B cell (primary cell): ENCODE measurements around the gene SDHAF4. TPM values are rescaled to one million over a fixed set of nuclear protein-coding genes. Genes with fewer than 3 reads are reported as not detected.

Source experiments
- ATAC-seq: fragments of 200-7000 bp; cut with Tn5 transposase; one replicate; pipeline ENCODE4 v1.10.0; 2021; ENCODE audit warnings: low read depth, mild to moderate bottlenecking, moderate number of reproducible peaks, moderate library complexity
- CTCF ChIA-PET: fragments of 350-600 bp; sonication (Branson Sonifier 250); formaldehyde crosslinking; loops from one replicate; lab custom pipeline; 2021; ENCODE audit warnings: antibody characterized with exemption, inconsistent platforms; lab: Charles Lee
- POLR2A ChIA-PET: fragments of 350-600 bp; sonication (Branson Sonifier 250); formaldehyde crosslinking; loops from one replicate; lab custom pipeline; 2021; ENCODE audit warnings: antibody characterized with exemption; lab: Charles Lee
- DNase-seq: peaks from one replicate; pipeline ENCODE4 v3.0.0; 2013
- H2AFZ ChIP-seq: 2 replicates; pipeline ENCODE4 v1.6.1; 2012; ENCODE audit warnings: mild to moderate bottlenecking, low read depth, low read length; ENCODE audit not compliant: insufficient read depth, poor library complexity, severe bottlenecking
- H3K27ac ChIP-seq, 2 donors: 1 replicate in 1 of 2; 2 replicates in 1 of 2; pipeline ENCODE4 v1.5.1; 2012 to 2013; ENCODE audit warnings: low read length in 2 of 2, mild to moderate bottlenecking in 2 of 2, moderate library complexity in 1 of 2
- H3K27me3 ChIP-seq, 4 experiments: fragments of 200-600 bp in 1 of 4; sonication (generic) in 1 of 4; replicated peaks in 1 of 4; 1 replicate in 2 of 4; 2 replicates in 2 of 4; pipeline versions ENCODE4 v1.6.1 to v1.7.0; 2013 to 2016; ENCODE audit warnings: low read length in 3 of 4, mild to moderate bottlenecking in 2 of 4, mixed read lengths in 1 of 4, moderate library complexity in 1 of 4; ENCODE audit not compliant: insufficient read depth in 4 of 4, control insufficient read depth in 3 of 4; ENCODE audit errors: control extremely low read depth in 1 of 4
- H3K36me3 ChIP-seq, 2 experiments: replicated peaks in 1 of 2; 1 replicate in 1 of 2; 2 replicates in 1 of 2; pipeline versions ENCODE4 v1.6.1 to v1.7.1; 2013; ENCODE audit warnings: low read length in 1 of 2; ENCODE audit not compliant: insufficient read depth in 2 of 2, control insufficient read depth in 1 of 2; ENCODE audit errors: control extremely low read depth in 1 of 2, extremely low read depth in 1 of 2
- H3K4me1 ChIP-seq, 2 donors: fragments of 200-600 bp in 1 of 2; sonication (generic) in 1 of 2; 1 replicate in 1 of 2; 2 replicates in 1 of 2; pipeline versions ENCODE4 v1.5.1 to v1.6.1; 2013 to 2017; ENCODE audit warnings: low read length in 2 of 2; ENCODE audit not compliant: control insufficient read depth in 2 of 2, insufficient read depth in 2 of 2
- H3K4me2 ChIP-seq: replicated peaks from 2 replicates; pipeline ENCODE3; 2012; ENCODE audit warnings: mild to moderate bottlenecking, low read depth, low read length; ENCODE audit not compliant: poor library complexity, severe bottlenecking
- H3K4me3 ChIP-seq, 5 experiments: fragments of 200-600 bp in 1 of 5; sonication (generic) in 1 of 5; 1 replicate in 3 of 5; 2 replicates in 2 of 5; pipeline versions ENCODE4 v1.5.1 to v1.7.0; 2011 to 2016; ENCODE audit warnings: low read length in 4 of 5, mild to moderate bottlenecking in 4 of 5, low read depth in 2 of 5, control low read depth in 1 of 5, moderate library complexity in 1 of 5; ENCODE audit not compliant: insufficient read depth in 1 of 5; ENCODE audit errors: control extremely low read depth in 1 of 5, extremely low read depth in 1 of 5
- H3K79me2 ChIP-seq: fragments of 200-600 bp; sonication (generic); one replicate; pipeline ENCODE4 v1.6.0; 2016; ENCODE audit warnings: low read length; ENCODE audit not compliant: control insufficient read depth, insufficient read depth
- H3K9ac ChIP-seq: fragments of 200-600 bp; sonication (generic); 2 replicates; pipeline ENCODE4 v1.6.1; 2017; ENCODE audit warnings: mild to moderate bottlenecking, low read length, moderate library complexity
- H3K9me3 ChIP-seq, 3 donors: one replicate each; pipeline versions ENCODE4 v1.6.1 to v1.7.1; 2013; ENCODE audit warnings: low read length in 2 of 3; ENCODE audit not compliant: control insufficient read depth in 2 of 3, insufficient read depth in 1 of 3; ENCODE audit errors: control extremely low read depth in 1 of 3
- H4K20me1 ChIP-seq: 2 replicates; pipeline ENCODE4 v1.6.0; 2012; ENCODE audit warnings: mild to moderate bottlenecking, low read length; ENCODE audit not compliant: insufficient read depth, control insufficient read depth, poor library complexity, severe bottlenecking
- H3K27ac Mint-ChIP-seq: one replicate; pipeline ENCODE4 v1.8.0; 2021; ENCODE audit warnings: mixed read lengths
- H3K27me3 Mint-ChIP-seq: one replicate; pipeline ENCODE4 v1.8.0; 2021; ENCODE audit warnings: mixed read lengths
- H3K4me1 Mint-ChIP-seq: one replicate; pipeline ENCODE4 v1.8.0; 2021; ENCODE audit warnings: mixed read lengths
- H3K4me3 Mint-ChIP-seq: one replicate; pipeline ENCODE4 v1.8.0; 2021; ENCODE audit warnings: mixed read lengths
- H3K9me3 Mint-ChIP-seq: one replicate; pipeline ENCODE4 v1.8.0; 2022; ENCODE audit warnings: mixed read lengths; ENCODE audit not compliant: insufficient read depth
- EZH2 ChIP-seq: IDR thresholded peaks from 2 replicates; pipeline ENCODE4 v1.6.1; 2012; ENCODE audit warnings: borderline replicate concordance, low read depth, mild to moderate bottlenecking, moderate library complexity, low read length; ENCODE audit not compliant: insufficient read depth, poor library complexity, severe bottlenecking
- WGBS: methylation state at CpG from one replicate; pipeline ENCODE4 v1.1.5; 2013; ENCODE audit warnings: missing lambda C conversion rate; ENCODE audit not compliant: insufficient coverage; 5-methylcytosine and 5-hydroxymethylcytosine counted together
- intact Hi-C: fragments of 100-400 bp; cut with micrococcal nuclease; formaldehyde crosslinking; loops from one replicate; pipeline ENCODE4 v1.10.0; 2022
- polyA plus RNA-seq: library from polyadenylated mRNA; depleted of rRNA; stranded (reverse); fragments of >200 nt; gene quantifications from 2 replicates; pipeline ENCODE4 v1.2.3, GENCODE V29; 2012
- total RNA-seq, 2 donors: library from RNA; stranded (reverse); fragments of 120-200 nt in 1 of 2; gene quantifications; 1 replicate in 1 of 2; 2 replicates in 1 of 2; pipeline versions ENCODE4 v1.2.3 to v1.2.4, GENCODE V29; 2013 to 2022
- TF ChIP-seq, protein P1 (sequence below): fragments of 200-600 bp; IDR thresholded peaks from one replicate; pipeline ENCODE4 v1.8.0; 2022; ENCODE audit warnings: antibody characterized with exemption, mild to moderate bottlenecking

Gene SDHAF4
- total and polyA plus RNA-seq, 2 donors (not counting 1 experiment from before 2014, with no cell fraction given): 3.8 to 15.4 TPM

DNA sequence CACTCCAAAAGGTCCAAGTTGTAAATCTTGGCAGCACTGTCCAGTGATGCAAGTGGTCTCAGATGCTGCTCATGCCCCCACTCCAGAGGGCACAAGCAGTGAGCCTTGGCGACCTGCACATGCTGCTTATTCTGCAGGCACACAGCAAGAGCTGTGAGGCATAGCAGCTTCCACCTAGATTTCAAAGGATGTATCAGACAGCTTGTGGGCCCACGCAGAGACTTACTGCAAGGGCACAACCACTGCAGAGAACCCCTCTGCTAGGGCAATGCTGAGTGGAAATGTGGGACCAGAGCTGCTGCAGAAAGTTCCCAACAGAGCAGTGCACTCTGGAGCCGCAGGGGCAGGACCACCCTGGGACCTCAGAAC, 26.4 kb downstream of the SDHAF4 start:
- Histone ChIP-seq H4K20me1 (no peaks in the 10 kb centered on the region), H3K9ac (no peak overlapping the region), H2AFZ (no peak overlapping the region), H3K79me2 (no peaks in the 10 kb centered on the region), H3K4me2 (no peak overlapping the region), H3K9me3 (peaks cover 0 to 4% (median 0%) of the 10 kb centered on the region in 3 donors), H3K4me3 (no peak overlapping the region), H3K27me3 (no peaks in the 10 kb centered on the region), H3K36me3 (peaks cover 2% of the 10 kb centered on the region in 2 experiments), H3K27ac (no peak overlapping the region), H3K4me1 (no peaks in the 10 kb centered on the region)
- H3K27ac Mint-ChIP-seq: no peak overlapping the region
- TF ChIP-seq, protein P1, sequence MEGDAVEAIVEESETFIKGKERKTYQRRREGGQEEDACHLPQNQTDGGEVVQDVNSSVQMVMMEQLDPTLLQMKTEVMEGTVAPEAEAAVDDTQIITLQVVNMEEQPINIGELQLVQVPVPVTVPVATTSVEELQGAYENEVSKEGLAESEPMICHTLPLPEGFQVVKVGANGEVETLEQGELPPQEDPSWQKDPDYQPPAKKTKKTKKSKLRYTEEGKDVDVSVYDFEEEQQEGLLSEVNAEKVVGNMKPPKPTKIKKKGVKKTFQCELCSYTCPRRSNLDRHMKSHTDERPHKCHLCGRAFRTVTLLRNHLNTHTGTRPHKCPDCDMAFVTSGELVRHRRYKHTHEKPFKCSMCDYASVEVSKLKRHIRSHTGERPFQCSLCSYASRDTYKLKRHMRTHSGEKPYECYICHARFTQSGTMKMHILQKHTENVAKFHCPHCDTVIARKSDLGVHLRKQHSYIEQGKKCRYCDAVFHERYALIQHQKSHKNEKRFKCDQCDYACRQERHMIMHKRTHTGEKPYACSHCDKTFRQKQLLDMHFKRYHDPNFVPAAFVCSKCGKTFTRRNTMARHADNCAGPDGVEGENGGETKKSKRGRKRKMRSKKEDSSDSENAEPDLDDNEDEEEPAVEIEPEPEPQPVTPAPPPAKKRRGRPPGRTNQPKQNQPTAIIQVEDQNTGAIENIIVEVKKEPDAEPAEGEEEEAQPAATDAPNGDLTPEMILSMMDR: no peak
- no peak for TF ChIP-seq EZH2
- H3K4me1 Mint-ChIP-seq: no peaks in the 10 kb centered on the region
- H3K9me3 Mint-ChIP-seq: no peaks in the 10 kb centered on the region
- H3K4me3 Mint-ChIP-seq: no peak overlapping the region
- ChIA-PET CTCF (no interaction called here), POLR2A (no interaction called here)
- WGBS: 94% methylated on average over 3 of the region's 3 CpGs
- no peak for ATAC-seq
- H3K27me3 Mint-ChIP-seq: no peaks in the 10 kb centered on the region
- no peak for DNase-seq
- intact Hi-C loops: no loop called here

DNA sequence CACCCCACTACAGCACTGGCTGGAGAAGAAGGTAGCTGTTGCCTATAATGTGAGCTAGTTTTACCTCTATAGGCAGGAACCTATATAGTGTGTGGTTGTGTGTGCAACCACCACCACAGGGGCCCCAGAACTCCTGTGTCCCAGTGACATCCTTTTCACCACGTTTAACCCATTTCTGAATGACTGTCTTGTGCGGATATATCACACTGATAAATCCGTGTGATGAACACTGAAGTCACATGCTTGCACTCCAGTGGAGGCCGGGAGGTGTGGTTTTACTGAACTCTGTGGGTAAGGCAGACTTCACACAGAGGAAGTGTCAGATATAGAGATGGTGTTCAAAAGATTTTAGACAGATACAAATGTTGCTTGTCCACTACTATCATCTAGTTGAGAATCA, 32.5 kb downstream of the SDHAF4 start:
- Histone ChIP-seq H3K4me1 (no peaks in the 10 kb centered on the region), H3K9me3 (peaks cover 0 to 10% (median 0%) of the 10 kb centered on the region in 3 donors), H3K4me3 (no peak overlapping the region), H3K9ac (no peak overlapping the region), H3K4me2 (no peak overlapping the region), H3K27me3 (peaks cover 0 to 2% (median 0%) of the 10 kb centered on the region in 4 experiments), H4K20me1 (no peaks in the 10 kb centered on the region), H2AFZ (no peak overlapping the region), H3K36me3 (no peaks in the 10 kb centered on the region), H3K79me2 (no peaks in the 10 kb centered on the region), H3K27ac (no peak overlapping the region)
- ChIA-PET CTCF (no interaction called here), POLR2A (no interaction called here)
- no peaks in the 10 kb centered on the region for H3K27me3 Mint-ChIP-seq
- H3K9me3 Mint-ChIP-seq: no peaks in the 10 kb centered on the region
- ATAC-seq (no peak), DNase-seq (no peak)
- no peak overlapping the region for H3K27ac Mint-ChIP-seq
- intact Hi-C loops: no loop called here
- TF ChIP-seq, protein P1: no peak
- no peak for TF ChIP-seq EZH2
- H3K4me1 Mint-ChIP-seq: no peaks in the 10 kb centered on the region
- H3K4me3 Mint-ChIP-seq: no peak overlapping the region
- WGBS: no CpG with 5 or more reads among the region's 4 CpGs
